ENCODE data around the gene TYSND1. TPM values are rescaled to one million over a fixed set of nuclear protein-coding genes. Genes with fewer than 3 reads are reported as not detected.

The TYSND1 gene
- total RNA-seq, 2 experiments from 2014 or later, result 15.1 to 17.1 TPM

- ChIA-PET CTCF (interaction anchor here (1.1 to 2.4 kb wide), 4 partner anchors 14 to 135 kb away, joined by 3 to 10 read pairs (median 4); partner anchors contain the start of gene SAR1A), POLR2A (interaction anchor here (0.7 to 1.4 kb wide), 3 partner anchors 13 to 139 kb away, joined by 3 to 4 read pairs (median 4); partner anchors contain the start of gene TYSND1)
These were observed 53.1 kb downstream of the TYSND1 start for GRCh38 chr10:70093335-70093944.

GRCh38 chr10:70092389-70092718 lies 54.1 kb downstream of the TYSND1 start:
- ChIA-PET CTCF (interaction anchor here (1.0 to 2.4 kb wide), 4 partner anchors 15 to 78 kb away, joined by 3 to 10 read pairs (median 5); partner anchors contain the start of genes SAR1A and TYSND1), POLR2A (interaction anchor here (0.5 to 0.8 kb wide), 3 partner anchors 10 to 71 kb away, joined by 3 read pairs; no protein-coding TSS in a partner anchor)

- CTCF ChIA-PET, result no interaction called here
- POLR2A ChIA-PET, result no interaction called here
These were observed 55.5 kb downstream of the TYSND1 start for GRCh38 chr10:70090951-70091350.

- ChIA-PET CTCF (interaction anchor here (0.8 to 1.1 kb wide), 3 partner anchors 11 to 27 kb away, joined by 3 read pairs; no protein-coding TSS in a partner anchor), POLR2A (no interaction called here)
These were observed 56.5 kb downstream of the TYSND1 start for GRCh38 chr10:70090013-70090412.

GRCh38 chr10:70088308-70088698 lies 58.2 kb downstream of the TYSND1 start:
- ChIA-PET POLR2A (no interaction called here), CTCF (no interaction called here)

Other genes starting within 250 kb of the TYSND1 start
- 1 to 10 TPM; 3.0 to 3.1 TPM for gene MACROH2A2, start 93.9 kb downstream of the TYSND1 start, total RNA-seq
- gene AIFM2, start 13.9 kb downstream of the TYSND1 start, total RNA-seq, result 10 to 100 TPM; 16.9 to 18.1 TPM
- gene SAR1A, start 23.8 kb upstream of the TYSND1 start, total RNA-seq, result 100 to 1,000 TPM; 135 to 140 TPM
- 100 to 1,000 TPM; 356 to 376 TPM for gene PPA1, start 86.7 kb upstream of the TYSND1 start, total RNA-seq
- gene NPFFR1, start 137.3 kb upstream of the TYSND1 start, total RNA-seq, result not detected
- gene LRRC20, start 235.9 kb upstream of the TYSND1 start, total RNA-seq, result 10 to 100 TPM; 14.3 to 16.0 TPM

All from activated CD8-positive, alpha-beta memory T cell treated with anti-CD3 and anti-CD28 coated beads for 36 hours (primary cell).